SU-DHL-6 (cell line): Measurements from ENCODE around the gene PRR36.

Source experiments
- H2AFZ ChIP-seq: fragments of 200-600 bp; sonication (generic); 2 replicates; pipeline ENCODE4 v1.6.1; 2014; ENCODE audit warnings: low read depth, mild to moderate bottlenecking, moderate library complexity, mixed read lengths, antibody characterized with exemption, low read length; ENCODE audit not compliant: severe bottlenecking
- H3F3A ChIP-seq: fragments of 200-600 bp; shearing (Covaris generic); 2 replicates; pipeline ENCODE4 v1.6.0; 2016; ENCODE audit warnings: antibody characterized with exemption, mild to moderate bottlenecking; ENCODE audit not compliant: insufficient read depth
- H3K27ac ChIP-seq: fragments of 200-600 bp; sonication (generic); 2 replicates; pipeline ENCODE4 v1.5.1; 2016; ENCODE audit warnings: low read depth, mild to moderate bottlenecking, low read length, moderate library complexity, mixed read lengths
- H3K27me3 ChIP-seq: fragments of 200-600 bp; sonication (generic), shearing (Covaris generic); 2 replicates; pipeline ENCODE4 v1.6.0; 2014; ENCODE audit warnings: mild to moderate bottlenecking, low read length
- H3K36me3 ChIP-seq: fragments of 200-600 bp; sonication (generic); 2 replicates; pipeline ENCODE4 v1.6.1; 2014; ENCODE audit warnings: mild to moderate bottlenecking, low read length, mixed read lengths
- H3K4me2 ChIP-seq: fragments of 300-600, 200-600 bp; shearing (Covaris generic), sonication (generic); 2 replicates; pipeline ENCODE4 v1.6.0; 2014; ENCODE audit warnings: low read length, low read depth, mild to moderate bottlenecking; ENCODE audit not compliant: poor library complexity, severe bottlenecking
- H3K4me3 ChIP-seq: fragments of 200-600 bp; sonication (generic); 2 replicates; pipeline ENCODE4 v1.5.1; 2014; ENCODE audit warnings: antibody characterized with exemption, low read length, mild to moderate bottlenecking, mixed read lengths; ENCODE audit not compliant: insufficient read depth, poor library complexity, severe bottlenecking
- H3K79me2 ChIP-seq: fragments of 200-600 bp; sonication (generic); 2 replicates; pipeline ENCODE4 v1.6.1; 2014; ENCODE audit warnings: mild to moderate bottlenecking, low read length, moderate library complexity; ENCODE audit not compliant: insufficient read depth
- H3K9ac ChIP-seq: fragments of 200-600 bp; sonication (generic); 2 replicates; pipeline ENCODE4 v1.7.0; 2014; ENCODE audit warnings: mild to moderate bottlenecking, low read length
- H3K9me2 ChIP-seq: fragments of 200-600 bp; sonication (generic); replicated peaks from 2 replicates; pipeline ENCODE4 v1.6.1; 2014; ENCODE audit warnings: low read length; ENCODE audit not compliant: insufficient read depth
- H3K9me3 ChIP-seq: fragments of 200-600 bp; sonication (generic); 2 replicates; pipeline ENCODE4 v1.6.1; 2014; ENCODE audit warnings: low read length, mixed read lengths; ENCODE audit not compliant: insufficient read depth
- H4K20me1 ChIP-seq: fragments of 200-600 bp; sonication (generic); 2 replicates; pipeline ENCODE4 v1.6.1; 2014; ENCODE audit warnings: low read depth, mild to moderate bottlenecking, antibody characterized with exemption, low read length, moderate library complexity, mixed read lengths
- EZH2phosphoT487 ChIP-seq: fragments of 200-600 bp; sonication (generic), shearing (Covaris generic); conservative IDR thresholded peaks from 2 replicates; pipeline ENCODE4 v1.6.1; 2018; ENCODE audit warnings: mild to moderate bottlenecking, antibody characterized with exemption, low read length, moderate library complexity, mixed read lengths
- TF ChIP-seq, protein P1 (sequence below): fragments of 200-600 bp; sonication (generic); IDR thresholded peaks from one replicate; pipeline ENCODE4 v1.5.1; 2017; ENCODE audit warnings: antibody characterized with exemption, mild to moderate bottlenecking, low read length, moderate library complexity; ENCODE audit not compliant: insufficient read depth, poor library complexity, severe bottlenecking

The PRR36 gene

DNA sequence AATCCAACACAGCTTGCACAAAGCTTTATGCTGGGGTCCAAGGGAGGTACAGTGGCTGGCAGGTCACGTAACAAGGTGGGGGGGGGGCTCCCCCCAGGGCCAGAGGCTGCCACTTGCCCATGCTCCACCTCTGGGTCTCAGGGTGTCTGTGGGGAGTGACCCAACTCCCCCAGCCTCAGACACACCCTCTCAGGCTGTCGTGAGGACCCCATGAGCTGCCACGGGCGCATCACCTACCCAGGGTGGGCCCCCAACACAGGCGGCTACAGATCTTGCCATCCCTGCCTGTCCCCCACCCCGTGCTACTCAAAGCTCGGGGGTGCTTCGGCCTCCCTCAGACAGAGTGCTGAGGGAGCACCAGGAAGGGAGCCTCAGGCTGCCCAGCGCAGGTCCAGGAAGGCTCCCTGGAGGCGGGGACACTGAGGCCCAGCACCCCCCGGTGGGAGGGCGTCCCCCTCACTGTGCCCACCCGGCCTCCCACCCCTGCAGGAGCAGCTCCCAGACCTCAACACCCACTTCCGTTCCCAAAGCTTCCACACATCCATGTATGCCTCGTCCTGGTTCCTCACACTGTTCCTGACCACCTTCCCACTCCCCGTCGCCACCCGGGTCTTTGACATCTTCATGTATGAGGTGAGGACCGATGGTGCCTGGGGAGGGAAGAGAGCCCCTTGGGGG is 23.1 kb downstream of the PRR36 start:
- no peaks in the 10 kb centered on the region for H4K20me1 ChIP-seq
- no peaks in the 10 kb centered on the region for H3K36me3 ChIP-seq
- no peaks in the 10 kb centered on the region for H3K79me2 ChIP-seq
- H3K27me3 ChIP-seq = no peaks in the 10 kb centered on the region
- H3K9me2 ChIP-seq = no peaks in the 10 kb centered on the region
- no peak overlapping the region for H3K27ac ChIP-seq
- H3F3A ChIP-seq = no peaks in the 10 kb centered on the region
- TF ChIP-seq, protein P1, sequence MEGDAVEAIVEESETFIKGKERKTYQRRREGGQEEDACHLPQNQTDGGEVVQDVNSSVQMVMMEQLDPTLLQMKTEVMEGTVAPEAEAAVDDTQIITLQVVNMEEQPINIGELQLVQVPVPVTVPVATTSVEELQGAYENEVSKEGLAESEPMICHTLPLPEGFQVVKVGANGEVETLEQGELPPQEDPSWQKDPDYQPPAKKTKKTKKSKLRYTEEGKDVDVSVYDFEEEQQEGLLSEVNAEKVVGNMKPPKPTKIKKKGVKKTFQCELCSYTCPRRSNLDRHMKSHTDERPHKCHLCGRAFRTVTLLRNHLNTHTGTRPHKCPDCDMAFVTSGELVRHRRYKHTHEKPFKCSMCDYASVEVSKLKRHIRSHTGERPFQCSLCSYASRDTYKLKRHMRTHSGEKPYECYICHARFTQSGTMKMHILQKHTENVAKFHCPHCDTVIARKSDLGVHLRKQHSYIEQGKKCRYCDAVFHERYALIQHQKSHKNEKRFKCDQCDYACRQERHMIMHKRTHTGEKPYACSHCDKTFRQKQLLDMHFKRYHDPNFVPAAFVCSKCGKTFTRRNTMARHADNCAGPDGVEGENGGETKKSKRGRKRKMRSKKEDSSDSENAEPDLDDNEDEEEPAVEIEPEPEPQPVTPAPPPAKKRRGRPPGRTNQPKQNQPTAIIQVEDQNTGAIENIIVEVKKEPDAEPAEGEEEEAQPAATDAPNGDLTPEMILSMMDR = no peak
- TF ChIP-seq EZH2phosphoT487 = no peak
- H3K4me2 ChIP-seq = no peak overlapping the region
- no peak overlapping the region for H2AFZ ChIP-seq
- no peaks in the 10 kb centered on the region for H3K9me3 ChIP-seq
- H3K4me3 ChIP-seq = no peak overlapping the region
- no peak overlapping the region for H3K9ac ChIP-seq

DNA sequence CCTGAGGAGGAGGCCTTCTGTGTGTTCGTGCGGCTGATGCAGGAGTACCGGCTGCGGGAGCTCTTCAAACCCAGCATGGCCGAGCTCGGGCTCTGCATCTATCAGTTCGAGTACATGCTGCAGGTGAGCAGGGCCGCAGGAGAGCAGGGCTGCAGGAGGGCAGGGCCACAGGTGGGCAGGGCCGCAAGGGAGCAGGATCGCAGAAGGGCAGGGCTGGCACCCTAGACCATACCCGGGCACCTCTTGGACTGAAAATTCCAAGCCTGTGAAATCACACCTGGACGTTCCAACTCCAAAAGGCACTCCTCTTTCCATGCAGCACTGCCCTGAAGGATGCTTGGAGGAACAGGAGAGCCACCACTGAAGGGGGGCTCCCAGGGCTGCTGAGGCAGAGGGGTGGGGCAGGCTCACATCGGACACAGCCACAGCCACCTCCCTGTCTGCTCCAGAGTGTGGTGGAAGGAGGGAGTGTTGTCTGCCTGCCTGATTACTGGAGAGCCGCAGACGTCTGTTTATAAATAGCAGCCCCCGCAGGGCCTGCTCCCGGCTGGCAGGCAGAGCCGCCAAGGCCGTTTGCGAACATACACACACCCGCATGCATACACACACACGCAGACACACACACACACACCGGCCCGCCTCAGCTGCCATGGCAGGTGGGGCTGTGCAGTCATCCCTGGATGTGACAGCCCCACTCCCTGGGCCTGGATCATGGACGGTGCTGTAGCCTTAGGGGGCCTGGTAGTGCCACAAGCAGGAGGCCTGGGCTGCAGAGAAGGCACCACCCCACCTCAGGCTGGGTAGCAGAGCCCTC is 24.0 kb downstream of the PRR36 start:
- H4K20me1 ChIP-seq = no peaks in the 10 kb centered on the region
- H3K27me3 ChIP-seq = no peaks in the 10 kb centered on the region
- TF ChIP-seq, protein P1 = no peak
- TF ChIP-seq EZH2phosphoT487 = no peak
- H2AFZ ChIP-seq = no peak overlapping the region
- H3K27ac ChIP-seq = no peak overlapping the region
- H3K4me3 ChIP-seq = no peak overlapping the region
- no peaks in the 10 kb centered on the region for H3K9me3 ChIP-seq
- H3K36me3 ChIP-seq = no peaks in the 10 kb centered on the region
- H3F3A ChIP-seq = no peaks in the 10 kb centered on the region
- no peaks in the 10 kb centered on the region for H3K79me2 ChIP-seq
- no peak overlapping the region for H3K9ac ChIP-seq
- H3K4me2 ChIP-seq = no peak overlapping the region
- H3K9me2 ChIP-seq = no peaks in the 10 kb centered on the region

DNA sequence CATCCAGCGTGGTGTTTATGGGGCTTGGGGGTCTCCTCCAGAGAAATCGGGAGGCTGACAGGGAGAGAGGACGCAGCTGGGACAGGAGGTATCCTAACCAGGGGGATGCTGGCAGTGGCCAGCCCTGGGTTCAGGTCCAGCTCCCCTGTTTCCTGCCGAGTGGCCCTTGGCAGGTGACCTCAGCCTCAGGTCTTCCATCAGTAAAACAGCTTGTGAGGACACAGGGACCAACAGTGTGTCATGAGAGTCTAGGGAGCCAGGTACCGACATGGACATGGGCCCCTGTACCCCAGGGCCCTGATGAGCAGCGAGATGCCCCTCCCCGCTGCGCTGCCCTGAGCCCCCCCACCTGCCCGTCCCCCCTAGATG is 24.6 kb downstream of the PRR36 start:
- TF ChIP-seq, protein P1 = no peak
- TF ChIP-seq EZH2phosphoT487 = no peak
- Histone ChIP-seq H4K20me1 (no peaks in the 10 kb centered on the region), H3F3A (no peaks in the 10 kb centered on the region), H2AFZ (no peak overlapping the region), H3K9me3 (no peaks in the 10 kb centered on the region), H3K4me2 (no peak overlapping the region), H3K36me3 (no peaks in the 10 kb centered on the region), H3K79me2 (no peaks in the 10 kb centered on the region), H3K9me2 (no peaks in the 10 kb centered on the region), H3K9ac (no peak overlapping the region), H3K27me3 (no peaks in the 10 kb centered on the region), H3K4me3 (no peak overlapping the region), H3K27ac (no peak overlapping the region)
